Fibroblast of lung (primary cell): ENCODE results near the gene RNF152. TPM values are rescaled to one million over a fixed set of nuclear protein-coding genes. Genes with fewer than 3 reads are reported as not detected.

Experiments
- DNase-seq, 2 donors: peaks; one replicate each; pipeline versions ENCODE4 v3.0.0 to v3.0.0-alpha.2; 2010; ENCODE audit warnings: low read depth in 2 of 2
- H2AFZ ChIP-seq: 2 replicates; pipeline ENCODE4 v1.5.1; 2012; ENCODE audit warnings: low read length, control low read depth, inconsistent platforms
- H3K27ac ChIP-seq: 2 replicates; pipeline ENCODE4 v1.5.1; 2011; ENCODE audit warnings: low read length, control low read depth; ENCODE audit not compliant: insufficient read depth
- H3K27me3 ChIP-seq: 2 replicates; pipeline ENCODE4 v1.5.1; 2011; ENCODE audit warnings: mild to moderate bottlenecking, low read length; ENCODE audit not compliant: control insufficient read depth, insufficient read depth
- H3K36me3 ChIP-seq: 2 replicates; pipeline ENCODE4 v1.5.1; 2011; ENCODE audit warnings: low read length; ENCODE audit not compliant: control insufficient read depth, insufficient read depth
- H3K4me1 ChIP-seq: 2 replicates; pipeline ENCODE4 v1.5.1; 2011; ENCODE audit warnings: low read length; ENCODE audit not compliant: control insufficient read depth, insufficient read depth; ENCODE audit errors: extremely low read depth
- H3K4me2 ChIP-seq: 2 replicates; pipeline ENCODE4 v1.5.1; 2011; ENCODE audit warnings: low read length, control low read depth; ENCODE audit not compliant: insufficient read depth; ENCODE audit errors: extremely low read depth
- H3K4me3 ChIP-seq, 4 experiments: fragments of 200-600 bp in 1 of 4; sonication (generic) in 1 of 4; replicated peaks in 1 of 4; 2 replicates each; pipeline ENCODE4 v1.5.1; 2011 to 2016; ENCODE audit warnings: low read length in 4 of 4, low read depth in 3 of 4, mild to moderate bottlenecking in 3 of 4, control low read depth in 2 of 4, inconsistent platforms in 1 of 4, mixed read lengths in 1 of 4; ENCODE audit not compliant: insufficient read depth in 1 of 4; ENCODE audit errors: control extremely low read depth in 1 of 4
- H3K79me2 ChIP-seq: 2 replicates; pipeline ENCODE4 v1.5.1; 2012; ENCODE audit warnings: mild to moderate bottlenecking, low read length, inconsistent platforms; ENCODE audit not compliant: control insufficient read depth, insufficient read depth
- H3K9ac ChIP-seq: 2 replicates; pipeline ENCODE4 v1.5.1; 2011; ENCODE audit warnings: mild to moderate bottlenecking, low read length, control low read depth; ENCODE audit not compliant: insufficient read depth
- H3K9me3 ChIP-seq: 2 replicates; pipeline ENCODE4 v1.5.1; 2012; ENCODE audit warnings: low read depth, low read length; ENCODE audit not compliant: control insufficient read depth, insufficient read depth
- H4K20me1 ChIP-seq: 2 replicates; pipeline ENCODE4 v1.5.1; 2011; ENCODE audit warnings: low read length; ENCODE audit not compliant: control insufficient read depth, insufficient read depth; ENCODE audit errors: extremely low read depth
- CTCF ChIP-seq, 2 donors: IDR thresholded peaks in 1 of 2; conservative IDR thresholded peaks in 1 of 2; 1 replicate in 1 of 2; 2 replicates in 1 of 2; pipeline ENCODE4 v1.5.1; 2011 to 2012; ENCODE audit warnings: low read length in 2 of 2, control low read depth in 1 of 2, inconsistent platforms in 1 of 2, low read depth in 1 of 2, mild to moderate bottlenecking in 1 of 2
- EZH2 ChIP-seq: IDR thresholded peaks from 2 replicates; pipeline ENCODE4 v1.5.1; 2012; ENCODE audit warnings: low read length, control low read depth, mild to moderate bottlenecking; ENCODE audit errors: missing control alignments
- polyA plus RNA-seq, 2 donors: library from polyadenylated mRNA; depleted of rRNA in 1 of 2; stranded (reverse) in 1 of 2; unstranded in 1 of 2; fragments of >200 nt; gene quantifications; 2 replicates each; pipeline ENCODE4 v1.2.1, GENCODE V29; 2011 to 2012; ENCODE audit warnings: missing spikeins in 1 of 2
- total RNA-seq: library from RNA; depleted of rRNA; stranded (reverse); fragments of >200 nt; gene quantifications from 2 replicates; pipeline ENCODE4 v1.2.1, GENCODE V29; 2014

RNF152 gene
- total and polyA plus RNA-seq, 2 donors (not counting 1 experiment from before 2014, with no cell fraction given): 20.0 to 24.4 TPM

GRCh38 chr18:61893309-61893970, 633 bp upstream of the RNF152 start:
- DNase-seq: peak; percentile 35 to 48
- Histone ChIP-seq H3K36me3 (no peaks in the 10 kb centered on the region), H3K9ac (peak overlapping the region; percentile 78), H3K4me2 (peak overlapping the region; percentile 94), H3K27me3 (no peaks in the 10 kb centered on the region), H3K4me1 (peaks cover 14% of the 10 kb centered on the region), H3K4me3 (peak overlapping the region; percentile 70 to 94 (median 83)), H3K27ac (peak overlapping the region; percentile 60), H2AFZ (peak overlapping the region; percentile 21), H4K20me1 (no peaks in the 10 kb centered on the region), H3K9me3 (no peaks in the 10 kb centered on the region), H3K79me2 (peaks cover 41% of the 10 kb centered on the region)
- TF ChIP-seq CTCF (conservative IDR thresholded peaks at IDR 0.05 in 1 of 2, IDR thresholded peaks at IDR 0.05 in 1 of 2; ENCODE audit: low read depth in 1 of 2, low read length in 2 of 2) (no peak), EZH2 (no peak)

- Histone ChIP-seq H3K9me3 (no peaks in the 10 kb centered on the region), H3K4me3 (peak overlapping the region in 3 of 4 experiments; percentile 70 to 94 (median 90)), H3K27me3 (no peaks in the 10 kb centered on the region), H2AFZ (no peak overlapping the region), H4K20me1 (no peaks in the 10 kb centered on the region), H3K36me3 (no peaks in the 10 kb centered on the region), H3K27ac (no peak overlapping the region), H3K79me2 (peaks cover 51% of the 10 kb centered on the region), H3K4me2 (peak overlapping the region; percentile 94), H3K4me1 (peaks cover 14% of the 10 kb centered on the region), H3K9ac (no peak overlapping the region)
- no peak for DNase-seq
- no peak for TF ChIP-seq EZH2
- no peak for TF ChIP-seq CTCF (conservative IDR thresholded peaks at IDR 0.05 in 1 of 2, IDR thresholded peaks at IDR 0.05 in 1 of 2; ENCODE audit: low read depth in 1 of 2, low read length in 2 of 2)
These were observed 913 bp downstream of the RNF152 start for GRCh38 chr18:61891894-61892293.

GRCh38 chr18:61891271-61891670, 1.5 kb downstream of the RNF152 start:
- H3K27ac ChIP-seq: no peak overlapping the region
- H2AFZ ChIP-seq: no peak overlapping the region
- peaks cover 13% of the 10 kb centered on the region for H3K4me1 ChIP-seq
- no peak for TF ChIP-seq EZH2
- TF ChIP-seq CTCF (conservative IDR thresholded peaks at IDR 0.05 in 1 of 2, IDR thresholded peaks at IDR 0.05 in 1 of 2; ENCODE audit: low read depth in 1 of 2, low read length in 2 of 2): no peak
- H3K79me2 ChIP-seq: peaks cover 53% of the 10 kb centered on the region
- H3K4me3 ChIP-seq: peak overlapping the region in 1 of 4 experiments; percentile 94
- no peaks in the 10 kb centered on the region for H3K36me3 ChIP-seq
- no peaks in the 10 kb centered on the region for H4K20me1 ChIP-seq
- no peak overlapping the region for H3K9ac ChIP-seq
- H3K4me2 ChIP-seq: peak overlapping the region; percentile 94
- no peaks in the 10 kb centered on the region for H3K27me3 ChIP-seq
- H3K9me3 ChIP-seq: no peaks in the 10 kb centered on the region
- DNase-seq: peak in 1 of 2 donors; percentile 55
